ENCODE measurements around the gene TNIK.

The TNIK gene

DNA sequence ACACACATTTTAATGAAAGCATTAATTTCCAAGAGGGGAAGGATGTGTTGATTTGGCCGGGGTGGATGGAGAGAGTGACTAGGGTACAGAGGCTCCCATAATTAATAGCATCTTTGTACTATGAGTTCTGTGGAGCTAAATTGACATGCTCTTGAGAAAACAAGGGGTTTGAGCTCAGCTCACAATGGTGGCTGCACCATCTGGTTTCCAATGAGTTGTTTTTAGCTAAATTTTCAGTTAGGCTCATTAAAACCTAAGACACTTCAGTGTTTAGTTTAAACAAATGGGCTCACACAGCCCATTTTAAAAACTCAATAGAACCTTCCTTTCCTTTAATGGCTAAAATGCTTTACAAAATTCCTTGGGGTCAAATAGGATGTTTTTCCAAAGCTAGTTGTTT lies 199.7 kb downstream of the TNIK start:
- Histone ChIP-seq H3K27me3 (ENCODE audit: control insufficient read depth, low read length) (peaks cover 5% of the 10 kb centered on the region; the same call in 1 of the 2 replicates), H3F3A (ENCODE audit: control insufficient read depth, insufficient read depth) (no peaks in the 10 kb centered on the region), H3K4me3 (ENCODE audit: low read length) (no peak overlapping the region), H3K4me2 (ENCODE audit: low read length) (no peak overlapping the region), H3K79me2 (ENCODE audit: control insufficient read depth, low read length) (no peaks in the 10 kb centered on the region), H3K4me1 (ENCODE audit: control insufficient read depth, low read length) (no peaks in the 10 kb centered on the region), H4K20me1 (ENCODE audit: control insufficient read depth, insufficient read depth, low read depth, low read length) (no peaks in the 10 kb centered on the region), H3K36me3 (ENCODE audit: control insufficient read depth, low read length) (no peaks in the 10 kb centered on the region), H3K9me3 (ENCODE audit: control insufficient read depth, insufficient read depth, low read length) (no peaks in the 10 kb centered on the region), H3K27ac (ENCODE audit: low read depth, low read length) (no peak overlapping the region), H3K9me2 (replicated peaks; ENCODE audit: control insufficient read depth, low read length) (no peaks in the 10 kb centered on the region)
- TF ChIP-seq CTCF (IDR thresholded peaks at IDR 0.05; ENCODE audit: low read depth, low read length, poor library complexity, severe bottlenecking), result no peak
- TF ChIP-seq EZH2phosphoT487 (IDR thresholded peaks at IDR 0.05; ENCODE audit: borderline replicate concordance, low read length), result no peak

- Histone ChIP-seq H3K9me2 (replicated peaks; ENCODE audit: control insufficient read depth, low read length) (no peaks in the 10 kb centered on the region), H3K36me3 (ENCODE audit: control insufficient read depth, low read length) (no peaks in the 10 kb centered on the region), H3K9me3 (ENCODE audit: control insufficient read depth, insufficient read depth, low read length) (no peaks in the 10 kb centered on the region), H3K4me1 (ENCODE audit: control insufficient read depth, low read length) (no peaks in the 10 kb centered on the region), H3K79me2 (ENCODE audit: control insufficient read depth, low read length) (no peaks in the 10 kb centered on the region), H3K4me3 (ENCODE audit: low read length) (no peak overlapping the region), H3F3A (ENCODE audit: control insufficient read depth, insufficient read depth) (no peaks in the 10 kb centered on the region), H4K20me1 (ENCODE audit: control insufficient read depth, insufficient read depth, low read depth, low read length) (no peaks in the 10 kb centered on the region), H3K4me2 (ENCODE audit: low read length) (no peak overlapping the region), H3K27ac (ENCODE audit: low read depth, low read length) (no peak overlapping the region), H3K27me3 (ENCODE audit: control insufficient read depth, low read length) (peaks cover 5% of the 10 kb centered on the region; the same call in 1 of the 2 replicates)
- no peak for TF ChIP-seq CTCF (IDR thresholded peaks at IDR 0.05; ENCODE audit: low read depth, low read length, poor library complexity, severe bottlenecking)
- no peak for TF ChIP-seq EZH2phosphoT487 (IDR thresholded peaks at IDR 0.05; ENCODE audit: borderline replicate concordance, low read length)
Observed at GRCh38 chr3:171258316-171258715, 201.9 kb downstream of the TNIK start.

DNA sequence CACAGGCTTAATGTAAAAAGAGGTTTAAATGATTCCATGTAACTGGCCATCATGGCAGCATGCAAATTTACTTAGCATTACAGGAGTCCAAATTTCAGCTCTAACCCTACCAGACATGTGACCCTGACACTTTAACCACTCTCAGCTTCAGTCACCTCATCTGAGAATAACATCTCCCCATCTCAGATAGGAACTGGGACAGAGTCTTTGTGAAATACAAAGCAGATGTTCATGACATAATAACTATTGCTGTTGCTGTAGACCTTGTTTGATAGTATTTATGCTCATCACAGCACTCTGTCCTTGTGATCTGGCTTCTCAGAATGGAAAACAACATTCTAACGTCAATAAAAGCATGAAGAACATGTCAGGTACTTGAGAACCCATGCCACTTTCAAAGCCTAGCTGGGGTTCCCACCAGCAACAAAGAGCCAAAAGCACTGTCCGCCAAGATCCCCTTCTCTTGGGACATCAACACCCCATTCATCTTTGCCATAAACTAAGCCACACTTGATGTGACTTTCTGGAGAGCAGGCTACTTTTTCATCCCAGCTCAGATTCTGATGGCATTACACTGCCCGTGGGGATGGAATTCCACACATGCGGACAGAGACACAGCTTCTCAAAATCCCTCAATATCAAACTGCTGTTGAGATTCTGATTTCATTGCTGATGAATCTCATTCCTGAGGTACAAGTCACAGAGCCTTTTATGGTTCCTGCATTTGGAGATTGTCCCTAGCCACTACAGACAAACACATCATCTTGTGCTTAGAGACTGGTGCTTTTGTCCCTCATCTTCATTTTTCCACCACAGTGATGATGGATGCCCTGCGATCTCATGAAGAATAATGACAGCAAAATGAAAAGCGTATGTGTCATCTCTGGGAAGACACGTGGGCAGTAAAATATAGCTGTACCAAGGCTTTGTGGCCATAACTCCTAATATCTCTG lies 202.7 kb downstream of the TNIK start:
- H3K9me3 ChIP-seq (ENCODE audit: control insufficient read depth, insufficient read depth, low read length), result no peaks in the 10 kb centered on the region
- no peak overlapping the region for H3K27ac ChIP-seq (ENCODE audit: low read depth, low read length)
- H3K4me3 ChIP-seq (ENCODE audit: low read length), result no peak overlapping the region
- 0 out of 2 replicates have a peak, but pooled peaks cover 2% of the 10 kb centered on the region for H3K27me3 ChIP-seq (ENCODE audit: control insufficient read depth, low read length)
- H3K4me2 ChIP-seq (ENCODE audit: low read length), result no peak overlapping the region
- no peaks in the 10 kb centered on the region for H3K79me2 ChIP-seq (ENCODE audit: control insufficient read depth, low read length)
- H3F3A ChIP-seq (ENCODE audit: control insufficient read depth, insufficient read depth), result no peaks in the 10 kb centered on the region
- no peaks in the 10 kb centered on the region for H4K20me1 ChIP-seq (ENCODE audit: control insufficient read depth, insufficient read depth, low read depth, low read length)
- TF ChIP-seq CTCF (IDR thresholded peaks at IDR 0.05; ENCODE audit: low read depth, low read length, poor library complexity, severe bottlenecking) (no peak), EZH2phosphoT487 (IDR thresholded peaks at IDR 0.05; ENCODE audit: borderline replicate concordance, low read length) (no peak)
- H3K4me1 ChIP-seq (ENCODE audit: control insufficient read depth, low read length), result no peaks in the 10 kb centered on the region
- no peaks in the 10 kb centered on the region for H3K36me3 ChIP-seq (ENCODE audit: control insufficient read depth, low read length)
- H3K9me2 ChIP-seq (replicated peaks; ENCODE audit: control insufficient read depth, low read length), result no peaks in the 10 kb centered on the region

Data from DOHH2 (cell line).